GM19238 (cell line): ENCODE data around the gene PGM1.

Experiments used
- DNase-seq: peaks from one replicate; pipeline ENCODE4 v3.0.0; 2011; ENCODE audit warnings: low spot score; ENCODE audit not compliant: insufficient read length

The PGM1 gene

DNA sequence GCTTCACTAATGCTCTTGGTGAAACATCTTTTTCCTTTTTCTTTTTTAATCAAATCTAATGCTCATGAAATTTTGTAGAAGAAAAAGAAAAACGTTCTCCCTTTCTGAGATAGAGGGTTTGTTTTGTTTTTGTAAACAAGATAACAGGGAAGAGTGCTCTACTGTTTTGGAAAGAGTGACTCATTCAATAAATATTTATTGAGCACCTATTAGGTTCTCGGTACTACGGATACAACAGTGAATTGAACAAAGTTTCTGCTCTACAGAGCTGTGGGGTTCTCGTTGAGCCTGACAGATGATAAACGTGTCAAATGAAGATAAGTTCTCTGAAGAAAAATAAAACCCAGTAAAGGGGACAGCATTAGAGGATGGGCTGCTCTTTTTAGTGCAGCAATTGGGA, 7.0 kb downstream of the PGM1 start:
- no peak for DNase-seq

GRCh38 chr1:63601061-63601460, 7.8 kb downstream of the PGM1 start:
- DNase-seq, result no peak

DNA sequence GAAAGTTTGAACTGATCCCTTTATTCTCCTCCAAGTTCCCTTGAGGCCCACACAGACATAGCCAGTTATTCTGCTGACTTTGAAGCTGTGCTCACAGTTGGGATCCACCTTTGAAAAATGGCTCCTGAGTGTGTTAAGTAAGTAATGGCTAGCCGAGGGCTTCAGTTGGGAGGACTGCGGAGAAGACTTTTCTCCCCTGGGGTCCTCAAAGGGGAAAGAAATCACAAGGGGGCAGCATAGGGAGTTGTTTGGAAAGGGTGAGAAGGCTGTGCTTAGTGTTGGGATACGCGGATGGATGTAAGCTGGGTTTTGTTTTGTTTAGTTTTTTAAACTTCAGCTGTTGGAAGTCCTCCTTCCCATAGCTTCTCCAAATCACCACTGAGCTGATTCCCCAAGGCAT, 8.3 kb downstream of the PGM1 start:
- DNase-seq, result no peak

- DNase-seq, result no peak
Measured at GRCh38 chr1:63601912-63602311, 8.7 kb downstream of the PGM1 start.

GRCh38 chr1:63602629-63603028, 9.4 kb downstream of the PGM1 start:
- DNase-seq, result no peak

DNA sequence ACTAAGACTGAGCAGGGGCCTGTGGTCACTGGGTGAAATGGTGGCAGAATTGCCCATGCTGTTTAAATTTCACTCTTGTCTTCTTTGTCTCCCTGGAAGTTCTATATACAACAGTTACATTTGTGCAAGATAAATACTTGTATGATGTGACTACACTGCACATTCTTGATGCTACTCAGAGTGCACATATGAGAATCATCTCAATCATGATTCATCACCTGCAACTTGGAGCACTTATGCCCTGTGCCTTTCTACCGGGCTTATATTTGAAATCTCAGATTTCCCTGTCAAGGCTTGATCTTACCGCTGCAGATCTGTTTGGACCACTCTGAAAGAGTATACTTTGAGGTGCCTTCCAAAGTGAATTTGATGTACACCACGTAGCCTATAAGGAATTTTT, 10.6 kb downstream of the PGM1 start:
- no peak for DNase-seq

GRCh38 chr1:63607322-63607721, 14.1 kb downstream of the PGM1 start:
- no peak for DNase-seq

DNA sequence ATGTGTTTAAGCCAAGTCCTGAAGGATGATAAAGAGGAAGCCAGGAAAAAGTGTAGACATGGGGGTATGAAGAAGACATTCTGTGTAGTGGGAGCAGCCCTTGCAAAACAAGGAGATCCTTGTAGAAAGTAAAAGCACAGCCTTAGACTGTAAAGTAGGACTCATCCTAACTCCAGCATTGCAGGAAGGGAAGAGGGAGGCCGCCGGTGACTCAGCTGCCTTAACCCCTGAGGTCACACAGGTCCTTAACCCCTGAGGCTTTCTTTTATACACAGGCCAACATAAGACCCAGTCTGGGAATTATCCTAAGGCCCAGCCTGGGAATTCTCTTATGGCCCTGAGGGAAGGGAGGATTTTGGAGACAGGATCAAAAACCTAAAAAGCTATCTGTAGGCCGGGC, 18.0 kb downstream of the PGM1 start:
- DNase-seq, result no peak

GRCh38 chr1:63612564-63612963, 19.4 kb downstream of the PGM1 start:
- DNase-seq, result no peak

DNA sequence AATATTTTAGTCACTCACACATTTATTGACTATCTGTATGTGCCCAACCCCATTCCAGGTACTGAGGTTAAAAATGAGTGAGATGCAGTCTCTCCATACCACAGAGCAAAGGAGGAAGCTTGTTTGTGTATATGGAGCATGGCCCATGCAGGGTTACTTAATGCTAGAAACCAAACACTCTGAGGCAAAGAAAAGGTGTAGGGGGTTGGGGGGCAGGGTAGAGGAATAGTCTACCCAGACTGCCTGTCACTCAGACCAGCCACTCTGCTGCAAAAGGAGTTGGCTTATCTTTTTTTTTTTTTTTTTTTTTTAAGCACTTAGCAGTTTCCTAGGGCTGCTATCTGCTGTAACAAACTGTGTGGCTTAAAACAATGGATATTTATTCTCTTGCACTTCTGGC, 19.8 kb downstream of the PGM1 start:
- no peak for DNase-seq

- peak; percentile 34 for DNase-seq
Measured at GRCh38 chr1:63615768-63616420, 22.7 kb downstream of the PGM1 start.

DNA sequence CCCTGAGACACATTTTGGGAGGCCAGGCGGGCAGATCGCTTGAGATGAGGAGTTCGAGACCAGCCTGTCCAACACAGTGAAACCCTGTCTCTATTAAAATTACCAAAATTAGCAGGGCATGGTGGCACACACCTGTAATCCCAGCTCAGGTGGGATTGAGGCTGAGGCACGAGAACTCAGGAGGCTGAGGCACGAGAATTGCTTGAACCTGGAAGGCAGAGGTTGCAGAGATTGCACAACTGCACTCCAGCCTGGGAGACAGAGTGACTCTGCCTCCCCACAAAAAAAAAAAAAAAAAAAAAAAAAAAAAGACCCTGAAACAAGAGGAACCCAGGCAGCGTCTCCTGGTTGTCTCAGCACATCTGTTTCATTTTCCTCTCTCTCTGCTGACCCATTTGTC, 24.2 kb downstream of the PGM1 start:
- DNase-seq, result no peak

GRCh38 chr1:63618011-63618410, 24.8 kb downstream of the PGM1 start:
- no peak for DNase-seq

- no peak for DNase-seq
Measured at GRCh38 chr1:63619558-63619957, 26.3 kb downstream of the PGM1 start.

DNA sequence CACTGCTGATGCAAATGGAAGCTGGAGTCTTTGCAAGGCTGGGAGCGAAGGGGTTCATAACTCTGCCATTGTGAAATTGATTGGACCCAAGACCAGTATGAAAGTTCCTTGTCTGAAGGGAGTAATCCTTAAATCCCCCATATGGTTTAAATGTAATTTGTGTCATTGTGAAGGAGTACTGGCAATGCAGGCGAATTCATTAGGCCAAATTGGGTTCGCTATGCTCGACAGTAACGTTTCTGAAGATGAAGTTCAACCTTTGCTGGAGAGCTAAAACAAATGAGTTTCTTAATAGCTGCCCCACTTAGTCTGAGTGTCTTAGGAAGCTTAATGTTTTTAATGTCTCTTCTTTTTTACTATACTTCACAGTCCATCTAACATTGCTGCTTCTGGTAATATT, 27.5 kb downstream of the PGM1 start:
- no peak for DNase-seq

GRCh38 chr1:63621075-63621474, 27.9 kb downstream of the PGM1 start:
- DNase-seq, result no peak

DNA sequence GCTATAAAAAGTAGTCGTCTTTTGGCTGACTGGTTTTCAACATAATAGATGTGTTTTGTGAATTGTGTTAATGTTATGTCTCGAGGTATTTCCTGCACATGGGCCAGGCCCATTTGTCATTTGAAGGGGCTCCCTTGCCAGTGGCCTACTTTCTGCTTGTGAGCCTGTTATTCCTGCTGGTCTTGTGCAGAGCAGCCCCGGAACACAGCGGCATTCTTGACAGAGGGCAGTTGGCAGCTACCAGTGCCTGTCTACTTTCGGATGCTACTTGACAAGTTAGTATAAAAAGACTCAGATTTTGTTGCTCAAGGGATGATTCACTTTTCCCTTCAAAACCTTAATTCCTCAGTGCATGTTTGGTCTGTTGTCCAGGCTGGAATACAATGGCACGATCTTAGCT, 28.5 kb downstream of the PGM1 start:
- no peak for DNase-seq

DNA sequence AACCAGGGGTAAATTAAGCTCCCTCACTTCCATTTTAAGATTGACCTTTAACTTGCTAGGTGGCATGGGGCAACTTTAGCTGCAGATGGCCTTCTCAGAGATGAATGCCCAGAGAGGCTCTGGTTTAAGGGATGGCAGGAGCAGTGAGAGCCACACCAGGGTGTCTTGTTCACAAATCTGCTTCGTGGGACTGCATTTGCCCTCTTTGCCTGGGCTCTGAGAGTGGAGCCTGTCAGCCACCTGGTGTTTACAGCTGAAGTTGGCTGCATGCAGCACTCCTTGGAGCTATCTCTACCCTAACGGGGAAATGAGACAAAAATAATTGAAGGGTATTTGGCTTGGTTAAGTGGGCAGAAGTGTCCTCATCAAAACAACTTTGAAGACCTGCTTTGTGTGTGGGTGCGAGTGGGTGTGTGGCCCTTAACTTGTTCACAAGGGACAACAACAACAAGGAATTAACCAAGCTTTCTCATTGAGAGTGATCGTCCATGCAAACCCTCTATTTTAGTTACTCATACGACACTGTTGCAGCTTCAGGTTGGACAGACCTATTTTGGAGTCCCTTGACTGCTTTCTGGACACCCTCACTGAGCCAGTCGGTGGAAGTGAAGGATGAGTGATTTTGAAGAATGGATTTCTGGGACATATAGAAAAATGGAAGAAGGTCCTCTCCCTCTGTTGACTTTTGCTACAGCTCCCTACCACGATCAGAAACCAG, 29.8 kb downstream of the PGM1 start:
- peak; percentile 3 for DNase-seq

DNA sequence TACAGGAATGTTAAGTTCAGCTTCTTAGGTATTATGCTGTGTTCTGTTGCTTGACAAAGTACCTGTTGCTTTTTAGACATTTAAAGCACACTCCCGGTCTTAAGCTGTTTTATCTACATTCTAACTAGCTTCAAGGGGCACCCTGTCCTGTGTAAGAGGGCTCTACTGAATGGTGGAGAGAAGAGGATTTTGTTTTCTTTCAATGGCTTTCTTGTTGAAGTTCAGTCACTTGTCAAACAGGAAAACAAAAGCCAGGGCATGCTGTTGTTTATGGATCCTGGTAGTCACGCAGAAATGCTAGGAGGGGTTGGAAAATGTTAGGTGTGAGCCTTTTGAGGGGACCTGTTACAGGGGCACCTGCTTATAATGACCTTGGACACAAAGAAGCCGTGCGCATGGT, 30.7 kb downstream of the PGM1 start:
- no peak for DNase-seq

GRCh38 chr1:63624911-63625310, 31.7 kb downstream of the PGM1 start:
- DNase-seq, result no peak

DNA sequence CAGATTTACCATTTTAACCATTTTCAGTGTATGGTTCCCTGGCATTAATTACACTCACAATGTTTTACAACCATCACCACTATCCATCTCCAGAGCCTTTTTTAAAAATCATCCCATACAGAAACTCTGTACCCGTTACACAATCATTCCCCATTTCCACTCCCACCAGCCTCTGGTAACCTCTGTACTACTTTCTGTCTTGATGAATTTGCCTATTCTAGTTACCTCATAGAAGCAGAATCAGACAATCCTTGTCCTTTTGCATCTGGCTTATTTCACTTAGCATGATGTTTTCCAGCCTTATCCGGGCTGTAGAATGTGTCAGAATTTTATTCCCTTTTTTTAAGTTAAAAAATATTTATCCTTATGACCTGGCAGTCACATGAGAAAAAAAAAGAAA, 33.0 kb downstream of the PGM1 start:
- DNase-seq, result no peak

- DNase-seq, result no peak
Measured at GRCh38 chr1:63628607-63629006, 35.4 kb downstream of the PGM1 start.

- no peak for DNase-seq
Measured at GRCh38 chr1:63630238-63630637, 37.0 kb downstream of the PGM1 start.
